Astrocyte of the spinal cord (primary cell): ENCODE results near the gene MAP1B.
A peak's percentile ranks its signal among the peaks of the same experiment; 100 is the strongest.

ENCODE experiments used
- DNase-seq: peaks from one replicate; pipeline ENCODE4 v3.0.0; 2011; ENCODE audit warnings: low read depth, low spot score
- H3K4me3 ChIP-seq: 2 replicates; pipeline ENCODE4 v1.5.1; 2011; ENCODE audit warnings: low read depth, mild to moderate bottlenecking, low read length, moderate library complexity
- CTCF ChIP-seq: IDR thresholded peaks from 2 replicates; pipeline ENCODE4 v1.5.1; 2012; ENCODE audit warnings: low read depth, mild to moderate bottlenecking, low read length, inconsistent platforms
- in situ Hi-C: cut with HindIII; loops from 2 replicates; pipeline ENCODE4 v1.10.0; 2017; ENCODE audit warnings: low sequenced_read_pairs

The MAP1B gene

DNA sequence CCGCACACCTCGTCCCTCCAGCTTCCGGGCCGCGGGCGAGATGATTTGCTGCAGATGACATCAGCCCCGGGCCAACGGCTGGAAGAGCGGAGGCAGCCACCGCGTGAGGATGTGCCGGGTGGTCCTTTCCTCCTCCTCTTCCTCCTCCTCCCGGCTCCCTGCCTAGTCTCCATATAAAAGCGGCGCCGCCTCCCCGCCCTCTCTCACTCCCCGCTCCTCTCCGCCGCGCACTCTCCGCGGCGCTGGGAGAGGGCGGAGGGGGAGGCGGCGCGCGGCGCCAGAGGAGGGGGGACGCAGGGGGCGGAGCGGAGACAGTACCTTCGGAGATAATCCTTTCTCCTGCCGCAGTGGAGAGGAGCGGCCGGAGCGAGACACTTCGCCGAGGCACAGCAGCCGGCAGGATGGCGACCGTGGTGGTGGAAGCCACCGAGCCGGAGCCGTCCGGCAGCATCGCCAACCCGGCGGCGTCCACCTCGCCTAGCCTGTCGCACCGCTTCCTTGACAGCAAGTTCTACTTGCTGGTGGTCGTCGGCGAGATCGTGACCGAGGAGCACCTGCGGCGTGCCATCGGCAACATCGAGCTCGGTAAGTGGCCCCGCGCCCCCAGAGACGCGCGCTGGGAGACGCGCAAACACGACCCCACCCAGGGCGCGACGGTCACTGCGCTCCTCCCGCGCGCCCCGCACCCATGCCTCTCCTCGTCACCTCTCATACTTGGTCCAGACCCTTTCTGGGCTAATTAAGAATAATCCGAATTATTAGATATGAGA lies at the start of gene MAP1B:
Gene MAP1B, plus strand, starts transcription at position 345 of the 770 bp plus-strand sequence. Its CDS starts 57 bp downstream, at position 402.
- no peak for TF ChIP-seq CTCF
- DNase-seq = peak; percentile 82
- H3K4me3 ChIP-seq = peak within 1 kb of the TSS; percentile 73
- in situ Hi-C loops = no loop called here

- in situ Hi-C loops = no loop called here
- no peak for DNase-seq
- no peak for TF ChIP-seq CTCF
- no peak overlapping the region for H3K4me3 ChIP-seq
Measured at GRCh38 chr5:72057816-72058215, 49.5 kb upstream of the MAP1B start.

GRCh38 chr5:72063219-72063819 lies 44.0 kb upstream of the MAP1B start:
- in situ Hi-C loops = no loop called here

DNA sequence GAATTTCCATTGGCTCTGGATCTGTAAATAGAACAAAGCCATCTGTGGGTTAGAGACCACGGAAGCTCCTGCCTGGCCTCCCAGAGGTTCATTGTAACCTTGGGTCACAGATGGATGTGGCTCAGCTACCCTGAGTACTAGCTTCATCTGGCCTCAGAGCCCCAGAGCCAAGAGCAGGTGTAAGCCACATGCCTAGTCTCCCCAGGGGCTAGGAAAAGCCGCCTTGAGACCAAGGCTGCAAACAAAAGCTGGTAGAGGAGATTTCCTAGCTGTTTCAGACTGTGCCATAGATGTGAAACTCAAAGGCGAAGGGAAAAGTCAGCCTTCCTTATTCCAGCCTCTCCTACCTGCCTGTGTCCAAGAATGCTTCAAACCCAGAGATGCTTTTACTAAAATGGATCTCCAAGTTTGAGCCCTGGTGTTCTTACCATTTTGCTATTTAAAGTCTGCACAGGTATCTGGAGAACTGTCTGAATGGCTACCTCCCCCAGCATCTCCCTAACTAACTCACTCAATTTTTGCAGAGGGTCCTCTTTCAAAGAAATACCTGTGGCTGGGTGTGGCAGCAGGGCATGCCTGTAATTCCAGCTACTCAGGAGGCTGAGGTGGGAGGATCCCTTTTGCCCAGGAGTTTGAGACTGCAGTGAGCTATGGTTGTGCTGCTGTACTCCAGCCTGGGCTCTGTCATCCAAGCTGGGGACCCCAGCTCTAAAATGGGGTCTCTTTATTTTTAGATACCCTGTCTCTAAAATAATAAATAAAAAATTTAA lies 42.3 kb upstream of the MAP1B start:
- no peak overlapping the region for H3K4me3 ChIP-seq
- no peak for TF ChIP-seq CTCF
- in situ Hi-C loops = no loop called here
- DNase-seq = no peak

More at GRCh38 chr5:72063219-72063819, 44.0 kb upstream of the MAP1B start:
- DNase-seq = peak; percentile 39
- no peak for TF ChIP-seq CTCF
- H3K4me3 ChIP-seq = no peak overlapping the region

GRCh38 chr5:72065751-72066255 lies 41.5 kb upstream of the MAP1B start:
- TF ChIP-seq CTCF = no peak
- in situ Hi-C loops = no loop called here
- H3K4me3 ChIP-seq = no peak overlapping the region
- peak; percentile 35 for DNase-seq

GRCh38 chr5:72066705-72067107 lies 40.6 kb upstream of the MAP1B start:
- no peak overlapping the region for H3K4me3 ChIP-seq
- in situ Hi-C loops = no loop called here
- peak; percentile 73 for DNase-seq
- no peak for TF ChIP-seq CTCF
